LHCN-M2 (cell line): Measurements from ENCODE around the gene UGT2B17. TPM values are rescaled to one million over a fixed set of nuclear protein-coding genes. Genes with fewer than 3 reads are reported as not detected.
"Not testable (repeated sequence)": the region's sequence is repeated elsewhere in the genome, so short reads cannot be mapped to it uniquely, and the experiment has no call there.

ENCODE experiments used
- DNase-seq: peaks from one replicate; pipeline ENCODE4 v3.0.0-alpha.2; 2012; ENCODE audit warnings: low read depth
- total RNA-seq: library from RNA; depleted of rRNA; stranded (reverse); fragments of >200 nt; gene quantifications from 2 replicates; pipeline ENCODE4 v1.2.3, GENCODE V29; 2014

Gene UGT2B17
- total RNA-seq, 1 experiment from 2014 or later = not detected

DNA sequence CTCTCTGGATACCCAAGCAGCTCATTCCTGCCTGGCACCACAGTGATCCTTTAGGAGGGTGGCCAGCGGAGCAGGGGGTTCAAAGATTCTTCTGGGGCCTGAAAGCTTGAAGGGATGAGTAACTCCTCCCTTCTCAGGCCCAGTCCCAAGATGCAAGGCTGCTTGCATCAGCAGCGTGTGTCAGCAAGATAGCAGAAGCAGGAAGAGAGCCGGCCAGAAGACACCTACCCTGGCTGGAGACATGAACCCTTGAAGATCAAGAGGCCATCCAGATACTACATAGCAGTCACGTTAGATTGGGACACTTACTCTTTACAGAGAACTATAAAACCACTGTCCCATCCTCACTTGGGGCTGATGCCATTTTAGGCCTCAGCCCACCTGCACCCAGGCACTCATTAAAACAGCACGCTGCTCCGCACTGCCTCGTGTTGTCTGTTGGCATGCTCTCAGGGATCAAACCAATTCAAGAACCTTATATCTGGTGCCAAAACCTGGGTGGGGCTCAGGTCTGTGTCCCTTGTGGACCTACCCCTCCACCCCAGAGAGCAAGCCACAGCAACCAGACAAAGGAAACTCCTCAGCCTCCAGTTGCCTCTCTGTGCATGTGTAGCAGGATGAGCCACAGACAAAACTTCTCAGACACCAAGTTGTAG is 6.5 kb downstream of the UGT2B17 start:
- DNase-seq = no peak

- DNase-seq = peak; percentile 18
Observed at GRCh38 chr4:68569036-68569435, 7.1 kb downstream of the UGT2B17 start.

GRCh38 chr4:68568535-68568934 is 7.6 kb downstream of the UGT2B17 start:
- not testable (repeated sequence) for DNase-seq

- not testable (repeated sequence) for DNase-seq
Observed at GRCh38 chr4:68566364-68566763, 9.8 kb downstream of the UGT2B17 start.

DNA sequence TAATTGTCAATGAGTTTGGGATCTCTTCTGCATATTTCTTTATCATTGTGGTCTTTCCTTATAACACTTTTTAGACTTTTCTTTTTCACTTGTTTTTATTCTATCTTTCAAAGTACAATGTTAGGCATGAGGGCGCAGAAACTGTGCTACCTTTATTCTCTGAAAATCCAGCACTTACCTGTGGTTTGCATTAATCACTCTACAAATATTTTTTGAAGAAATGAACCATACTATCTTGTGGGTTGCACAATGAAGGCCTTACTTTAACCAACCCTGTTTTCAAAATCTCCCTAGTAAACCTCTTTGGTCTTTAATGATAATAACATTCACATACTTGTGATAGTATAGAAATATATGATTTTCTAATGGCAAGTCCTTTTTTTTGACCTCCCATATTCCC is 11.0 kb downstream of the UGT2B17 start:
- DNase-seq = not testable (repeated sequence)

- DNase-seq = not testable (repeated sequence)
Observed at GRCh38 chr4:68560364-68561070, 15.6 kb downstream of the UGT2B17 start.

DNA sequence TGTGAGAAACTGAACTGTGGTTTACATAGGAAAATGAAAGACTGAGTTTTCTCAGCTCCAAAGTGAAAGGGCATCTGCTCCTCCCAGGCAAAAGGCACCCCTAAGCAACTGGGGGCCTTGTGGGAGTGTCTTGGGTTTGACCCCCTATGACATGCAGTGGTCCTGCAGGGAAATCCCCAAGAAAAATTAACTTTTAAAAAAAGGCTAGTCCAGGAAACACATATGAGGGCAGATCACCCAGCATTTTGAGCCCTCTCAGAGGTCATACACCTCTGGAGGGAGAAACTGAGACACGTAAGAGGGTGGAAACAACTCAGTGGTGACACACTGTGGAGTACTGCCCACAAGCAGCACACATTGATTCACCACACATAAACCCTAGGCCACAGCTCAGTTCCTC is 22.3 kb downstream of the UGT2B17 start:
- DNase-seq = not testable (repeated sequence)

DNA sequence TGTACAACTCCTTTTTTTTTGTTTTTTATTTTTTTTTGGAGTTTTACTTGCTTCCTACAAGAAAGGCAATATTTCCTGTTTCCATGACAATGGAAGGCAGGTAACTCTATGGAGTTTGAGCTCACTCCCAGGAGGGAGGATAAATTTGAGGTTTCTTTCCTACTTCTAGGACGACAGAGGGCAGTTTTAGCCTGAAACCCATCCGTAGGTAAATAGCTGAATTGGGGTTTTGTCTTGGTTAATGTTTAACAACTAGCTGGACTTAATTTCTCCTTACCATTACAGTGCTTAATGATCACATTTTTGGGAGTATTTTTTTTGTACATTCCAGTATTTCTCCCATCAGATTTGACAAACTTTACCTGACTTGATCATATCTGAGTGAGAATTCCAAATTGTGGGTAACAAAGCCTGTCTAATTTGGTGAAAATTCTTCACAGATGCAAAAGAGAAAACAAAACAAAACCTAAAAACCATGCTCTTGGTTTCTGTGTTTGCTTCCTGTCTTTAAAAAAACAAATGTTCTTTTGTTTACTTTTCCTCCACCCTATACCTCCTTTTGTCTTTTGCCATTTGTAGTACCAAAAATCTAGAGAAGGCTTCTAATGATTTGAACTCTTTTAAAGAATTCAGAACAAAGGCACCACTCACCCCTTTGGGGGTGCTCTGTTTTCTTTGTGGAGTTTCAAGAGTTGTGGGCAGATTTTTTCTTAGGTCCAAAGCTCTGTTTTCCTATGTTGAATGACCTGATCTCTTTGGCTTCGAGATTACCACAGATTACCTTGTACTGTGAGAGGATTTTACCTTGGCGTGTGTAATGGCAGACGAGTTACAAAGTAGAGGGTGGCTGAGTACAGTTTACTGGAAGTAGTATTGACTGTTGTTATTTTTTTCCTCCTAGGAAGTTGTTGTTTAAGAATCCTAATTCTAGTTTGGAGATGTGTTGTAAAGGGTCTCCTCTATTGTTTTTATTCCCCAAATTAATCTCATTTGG is 23.0 kb downstream of the UGT2B17 start:
- not testable (repeated sequence) for DNase-seq

- not testable (repeated sequence) for DNase-seq
Observed at GRCh38 chr4:68542742-68543141, 33.4 kb downstream of the UGT2B17 start.

DNA sequence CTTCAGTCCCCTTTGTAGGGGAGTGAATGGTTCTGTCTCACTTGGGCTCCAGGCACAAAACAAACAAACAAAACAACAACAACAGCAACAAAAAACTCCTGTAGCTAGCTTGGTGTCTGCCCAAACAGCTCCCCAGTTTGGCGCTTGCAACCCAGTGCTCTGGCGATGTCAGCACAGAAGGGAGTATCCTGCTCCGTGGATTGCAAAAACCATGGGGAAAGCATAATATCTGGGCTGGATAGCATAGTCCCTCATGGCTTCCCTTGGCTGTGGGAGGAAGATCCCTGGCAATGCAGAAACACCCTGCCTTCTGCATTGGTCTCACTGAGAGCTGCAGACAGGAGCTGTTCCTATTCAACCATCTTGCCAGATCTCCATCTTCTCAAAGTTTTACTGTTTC is 39.7 kb downstream of the UGT2B17 start:
- no peak for DNase-seq

DNA sequence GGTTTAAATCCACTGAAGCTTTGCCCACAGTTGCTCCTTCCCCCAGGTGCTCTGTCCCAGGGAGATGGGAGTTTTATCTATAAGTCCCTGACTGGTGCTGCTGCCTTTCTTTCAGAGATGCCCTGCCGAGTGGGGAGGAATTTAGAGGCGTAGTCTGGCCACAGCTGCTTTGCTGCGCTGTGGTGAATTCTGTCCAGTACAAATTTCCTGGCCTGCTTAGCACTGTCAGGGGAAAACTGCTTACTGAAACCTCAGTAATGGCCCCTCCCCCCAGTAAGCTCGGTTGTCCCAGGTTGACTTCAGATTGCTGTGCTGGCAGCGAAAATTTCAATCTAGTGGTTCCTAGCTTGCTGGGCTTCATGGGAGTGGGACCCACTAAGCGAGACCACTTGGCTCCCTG is 40.1 kb downstream of the UGT2B17 start:
- peak; percentile 51 for DNase-seq

- peak; percentile 81 for DNase-seq
Observed at GRCh38 chr4:68522232-68522631, 53.9 kb downstream of the UGT2B17 start.

GRCh38 chr4:68520985-68521384 is 55.1 kb downstream of the UGT2B17 start:
- DNase-seq = no peak

DNA sequence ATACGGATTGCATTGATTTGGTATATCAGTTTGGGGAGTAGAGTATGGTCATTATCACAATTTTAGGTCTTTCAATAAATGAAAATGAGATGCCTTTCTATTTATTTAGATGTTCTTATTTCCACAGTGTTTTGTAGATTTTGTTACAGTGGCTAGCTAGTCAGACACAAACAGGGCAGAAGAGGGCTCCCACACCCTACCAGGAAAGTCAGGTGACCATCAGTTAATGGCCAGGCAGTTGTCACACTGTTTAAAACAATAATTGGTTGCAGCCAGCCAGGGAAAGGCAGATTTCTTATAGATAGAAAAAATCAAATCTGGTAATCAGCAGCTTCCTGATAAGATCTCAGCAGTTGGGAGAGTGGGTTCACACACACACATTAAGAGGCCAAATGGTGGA is 57.2 kb downstream of the UGT2B17 start:
- DNase-seq = no peak

DNA sequence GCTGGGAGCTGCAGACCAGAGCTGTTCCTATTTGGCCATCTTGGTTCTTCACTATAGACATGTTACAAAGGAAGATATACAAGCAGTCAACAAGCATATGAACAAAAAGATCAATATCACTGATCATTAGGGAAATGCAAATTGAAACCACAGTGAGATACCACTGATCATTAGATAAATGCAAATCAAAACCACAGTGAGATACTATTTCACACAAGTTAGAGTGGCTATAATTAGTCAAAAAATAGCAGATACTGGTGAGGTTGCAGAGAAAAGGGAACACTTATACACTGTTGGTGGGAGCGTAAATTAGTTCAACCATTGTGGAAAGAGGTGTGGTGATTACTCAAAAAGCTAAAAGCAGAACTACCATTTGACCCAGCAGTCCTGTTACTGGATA is 70.7 kb downstream of the UGT2B17 start:
- DNase-seq = not testable (repeated sequence)

DNA sequence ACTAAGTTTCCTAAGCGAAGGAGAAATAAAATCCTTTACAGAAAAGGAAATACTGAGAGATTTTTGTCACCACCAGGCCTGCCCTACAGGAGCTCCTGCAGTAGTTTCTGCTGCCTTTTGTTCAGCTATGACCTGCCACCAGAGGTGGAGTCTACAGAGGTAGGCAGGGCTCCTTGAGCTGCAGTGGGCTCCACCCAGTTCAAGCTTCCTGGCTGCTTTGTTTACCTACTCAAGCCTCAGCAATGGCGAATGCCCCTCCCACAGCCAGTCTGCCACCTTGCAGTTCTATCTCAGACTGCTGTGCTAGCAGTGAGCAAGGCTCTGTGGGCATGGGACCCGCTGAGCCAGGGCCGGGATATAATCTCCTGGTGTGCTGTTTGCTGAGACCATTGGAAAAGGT is 71.3 kb downstream of the UGT2B17 start:
- DNase-seq = not testable (repeated sequence)

DNA sequence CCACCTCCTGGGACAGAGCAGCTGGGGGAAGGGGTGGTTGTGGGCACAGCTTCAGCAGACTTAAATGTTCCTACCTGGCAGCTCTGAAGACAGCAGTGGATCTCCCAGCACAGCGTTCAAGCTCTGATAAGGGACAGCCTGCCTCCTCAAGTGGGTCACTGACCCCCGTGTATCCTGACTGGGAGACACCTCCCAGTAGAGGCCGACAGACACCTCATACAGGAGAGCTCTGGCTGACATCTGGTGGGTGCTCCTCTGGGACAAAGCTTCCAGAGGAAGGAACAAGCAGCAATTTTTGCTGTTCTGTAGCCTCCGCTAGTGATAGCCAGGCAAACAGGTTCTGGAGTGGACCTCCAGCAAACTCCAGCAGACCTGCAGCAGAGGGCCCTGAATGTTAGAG is 72.7 kb downstream of the UGT2B17 start:
- not testable (repeated sequence) for DNase-seq

GRCh38 chr4:68499021-68499420 is 77.1 kb downstream of the UGT2B17 start:
- DNase-seq = no peak

GRCh38 chr4:68498413-68499007 is 77.6 kb downstream of the UGT2B17 start:
- peak; percentile 57 for DNase-seq

DNA sequence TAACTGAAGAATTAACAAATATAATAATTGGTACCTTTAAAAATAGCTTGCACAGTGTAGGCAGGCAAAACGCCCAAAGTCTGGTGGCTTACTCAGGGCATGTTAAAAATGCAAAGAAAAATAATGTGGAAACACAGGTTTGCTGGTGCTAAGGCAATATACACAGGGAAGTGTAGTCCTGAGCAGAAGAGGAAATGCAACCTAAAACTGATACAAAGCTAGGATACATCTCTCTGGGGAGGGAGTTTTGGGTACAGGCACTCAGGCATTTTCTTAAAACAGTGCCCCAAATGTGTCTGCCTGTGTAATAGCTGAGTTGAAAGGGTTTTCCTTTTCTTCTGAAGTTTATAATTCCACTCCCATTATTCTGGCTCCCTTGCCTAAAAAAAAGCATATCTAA is 81.4 kb downstream of the UGT2B17 start:
- DNase-seq = no peak

GRCh38 chr4:68490826-68491457 is 85.2 kb downstream of the UGT2B17 start:
- no peak for DNase-seq
